DOHH2 (cell line): ENCODE measurements around the gene ADAMTS18.

Source experiments
- EZH2phosphoT487 ChIP-seq: fragments of 200-600 bp; sonication (generic); IDR thresholded peaks from 2 replicates; pipeline ENCODE4 v1.6.1; 2017; ENCODE audit warnings: borderline replicate concordance, mild to moderate bottlenecking, antibody characterized with exemption, low read length, moderate library complexity, mixed read lengths
- TF ChIP-seq, protein P1 (sequence below): fragments of 200-600 bp; sonication (generic); IDR thresholded peaks from one replicate; pipeline ENCODE4 v1.5.1; 2014; ENCODE audit warnings: antibody characterized with exemption, mild to moderate bottlenecking, low read depth, low read length; ENCODE audit not compliant: poor library complexity, severe bottlenecking

DNA sequence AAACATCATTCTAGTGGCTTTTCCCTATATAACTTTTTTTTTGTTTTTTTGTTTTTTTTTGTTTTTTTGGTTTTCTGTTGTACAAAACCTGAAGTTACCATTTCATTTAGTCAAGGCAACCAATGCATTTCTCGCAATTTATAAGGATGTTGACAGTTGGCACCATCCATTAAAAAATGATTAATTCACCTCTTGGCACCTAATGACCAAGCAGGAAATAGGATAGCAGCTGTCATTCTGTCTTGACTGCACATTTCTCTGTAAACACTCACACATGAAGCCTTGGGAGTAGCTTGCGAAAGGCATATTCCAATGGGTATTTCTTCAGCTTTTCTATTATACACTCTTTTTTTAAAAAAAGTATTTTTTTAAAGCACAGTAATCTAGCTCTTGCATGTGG is 158.2 kb downstream of the ADAMTS18 start:
- TF ChIP-seq, protein P1, sequence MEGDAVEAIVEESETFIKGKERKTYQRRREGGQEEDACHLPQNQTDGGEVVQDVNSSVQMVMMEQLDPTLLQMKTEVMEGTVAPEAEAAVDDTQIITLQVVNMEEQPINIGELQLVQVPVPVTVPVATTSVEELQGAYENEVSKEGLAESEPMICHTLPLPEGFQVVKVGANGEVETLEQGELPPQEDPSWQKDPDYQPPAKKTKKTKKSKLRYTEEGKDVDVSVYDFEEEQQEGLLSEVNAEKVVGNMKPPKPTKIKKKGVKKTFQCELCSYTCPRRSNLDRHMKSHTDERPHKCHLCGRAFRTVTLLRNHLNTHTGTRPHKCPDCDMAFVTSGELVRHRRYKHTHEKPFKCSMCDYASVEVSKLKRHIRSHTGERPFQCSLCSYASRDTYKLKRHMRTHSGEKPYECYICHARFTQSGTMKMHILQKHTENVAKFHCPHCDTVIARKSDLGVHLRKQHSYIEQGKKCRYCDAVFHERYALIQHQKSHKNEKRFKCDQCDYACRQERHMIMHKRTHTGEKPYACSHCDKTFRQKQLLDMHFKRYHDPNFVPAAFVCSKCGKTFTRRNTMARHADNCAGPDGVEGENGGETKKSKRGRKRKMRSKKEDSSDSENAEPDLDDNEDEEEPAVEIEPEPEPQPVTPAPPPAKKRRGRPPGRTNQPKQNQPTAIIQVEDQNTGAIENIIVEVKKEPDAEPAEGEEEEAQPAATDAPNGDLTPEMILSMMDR = no peak
- no peak for TF ChIP-seq EZH2phosphoT487
